DMS114 treated with DMSO at 0.1 percent for 48 hours (cell line): ENCODE measurements around the gene ATP13A2.

ENCODE experiments used
- DNase-seq: peaks from one replicate; lab custom pipeline; 2025; ENCODE audit not compliant: unreplicated experiment; lab: John Stamatoyannopoulos, UW

Gene ATP13A2

GRCh38 chr1:16980473-16981268 is 31.1 kb downstream of the ATP13A2 start, which contains the start of gene MFAP2:
Gene MFAP2 (minus strand): TSS chr1:16980620. CDS start chr1:16978273, 2,347 bp downstream.
- DNase-seq = no peak

- DNase-seq = no peak
Measured at GRCh38 chr1:16979475-16980327, 32.0 kb downstream of the ATP13A2 start.

- DNase-seq = no peak
Measured at GRCh38 chr1:16978567-16979474, 32.9 kb downstream of the ATP13A2 start.

- DNase-seq = no peak
Measured at GRCh38 chr1:16978139-16978538, 33.6 kb downstream of the ATP13A2 start.

- DNase-seq = no peak
Measured at GRCh38 chr1:16977377-16977776, 34.4 kb downstream of the ATP13A2 start.

GRCh38 chr1:16976966-16977365 is 34.8 kb downstream of the ATP13A2 start:
- DNase-seq = no peak

GRCh38 chr1:16975838-16976237 is 35.9 kb downstream of the ATP13A2 start:
- no peak for DNase-seq

- no peak for DNase-seq
Measured at GRCh38 chr1:16975211-16975610, 36.5 kb downstream of the ATP13A2 start.

- DNase-seq = no peak
Measured at GRCh38 chr1:16973215-16973614, 38.5 kb downstream of the ATP13A2 start.

GRCh38 chr1:16972189-16972895 is 39.4 kb downstream of the ATP13A2 start:
- DNase-seq = no peak

- no peak for DNase-seq
Measured at GRCh38 chr1:16971341-16972188, 40.2 kb downstream of the ATP13A2 start.

GRCh38 chr1:16970132-16970910 is 41.4 kb downstream of the ATP13A2 start:
- no peak for DNase-seq

GRCh38 chr1:16969651-16970050 is 42.1 kb downstream of the ATP13A2 start:
- DNase-seq = no peak

GRCh38 chr1:16969057-16969611 is 42.6 kb downstream of the ATP13A2 start:
- DNase-seq = no peak

- no peak for DNase-seq
Measured at GRCh38 chr1:16968372-16968771, 43.4 kb downstream of the ATP13A2 start.

- DNase-seq = no peak
Measured at GRCh38 chr1:16967962-16968361, 43.8 kb downstream of the ATP13A2 start.

GRCh38 chr1:16967095-16967575 is 44.6 kb downstream of the ATP13A2 start:
- no peak for DNase-seq

GRCh38 chr1:16966282-16966681 is 45.4 kb downstream of the ATP13A2 start:
- no peak for DNase-seq
